ENCODE results near the gene TTLL7. TPM values are rescaled to one million over a fixed set of nuclear protein-coding genes. Genes with fewer than 3 reads are reported as not detected.

Gene TTLL7
- total RNA-seq, 1 experiment from 2014 or later = 2.0 TPM

DNA sequence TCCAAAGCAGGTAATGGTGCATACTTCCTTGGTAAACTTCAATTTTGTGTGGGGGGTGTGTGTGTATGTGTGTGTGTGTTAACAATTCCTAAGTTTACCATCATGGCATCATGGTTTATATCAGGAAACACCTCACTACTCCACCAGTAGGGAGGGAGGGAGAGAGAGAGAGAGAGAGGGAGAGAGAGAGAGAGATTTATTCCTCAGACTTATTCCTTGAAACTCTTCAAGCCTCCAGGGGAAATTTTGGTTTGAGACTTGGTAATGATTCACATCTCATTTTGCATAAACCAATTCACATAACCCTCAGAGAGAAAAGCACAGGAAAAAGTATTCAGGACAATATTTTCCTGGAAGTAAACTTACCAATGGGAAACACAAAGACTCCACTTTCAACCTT, 115.0 kb downstream of the TTLL7 start:
- ChIA-PET CTCF (interaction anchor here (1.1 kb wide), 1 partner anchor 129 kb away, joined by 3 read pairs; no protein-coding TSS in a partner anchor), POLR2A (no interaction called here)
- H3K27me3 Mint-ChIP-seq (ENCODE audit: insufficient read depth, unreplicated experiment) = no peaks in the 10 kb centered on the region
- DNase-seq (ENCODE audit: unreplicated experiment) = no peak
- no peak overlapping the region for H3K27ac Mint-ChIP-seq (ENCODE audit: low read depth, unreplicated experiment)
- intact Hi-C loops (cut with micrococcal nuclease) = no loop called here
- no peak for TF ChIP-seq CTCF (IDR thresholded peaks at IDR 0.05; ENCODE audit: unreplicated experiment)
- H3K4me3 Mint-ChIP-seq (ENCODE audit: unreplicated experiment) = no peak overlapping the region
- no peaks in the 10 kb centered on the region for H3K4me1 Mint-ChIP-seq (ENCODE audit: insufficient read depth, unreplicated experiment)
- H3K9me3 Mint-ChIP-seq (ENCODE audit: unreplicated experiment) = no peaks in the 10 kb centered on the region
- no peaks in the 10 kb centered on the region for H3K36me3 Mint-ChIP-seq (ENCODE audit: insufficient read depth, unreplicated experiment)
- BruUV-seq (replicated peaks) = no TSS peak

DNA sequence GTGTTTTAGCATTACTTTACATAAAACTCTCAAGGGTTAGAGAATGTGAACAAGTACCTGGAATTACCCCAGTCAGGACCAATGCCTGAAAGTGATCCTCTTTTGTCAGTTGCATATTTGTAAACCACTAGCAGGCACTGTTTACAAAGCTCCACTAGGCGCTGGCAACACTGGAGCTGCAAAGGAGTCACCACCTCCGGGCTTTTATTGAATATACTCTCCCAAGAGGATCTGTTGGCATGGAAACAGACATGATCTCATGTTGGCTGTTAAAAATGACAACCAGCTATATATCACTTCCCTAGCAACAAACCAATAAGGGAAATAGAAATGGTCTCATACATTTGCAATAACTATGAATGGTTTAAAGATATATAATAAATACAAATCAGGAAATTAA, 116.0 kb downstream of the TTLL7 start:
- Mint-ChIP-seq H3K9me3 (ENCODE audit: unreplicated experiment) (no peaks in the 10 kb centered on the region), H3K27ac (ENCODE audit: low read depth, unreplicated experiment) (no peak overlapping the region), H3K4me1 (ENCODE audit: insufficient read depth, unreplicated experiment) (no peaks in the 10 kb centered on the region), H3K27me3 (ENCODE audit: insufficient read depth, unreplicated experiment) (no peaks in the 10 kb centered on the region), H3K36me3 (ENCODE audit: insufficient read depth, unreplicated experiment) (no peaks in the 10 kb centered on the region), H3K4me3 (ENCODE audit: unreplicated experiment) (no peak overlapping the region)
- BruUV-seq (replicated peaks) = no TSS peak
- peak; percentile 30 for TF ChIP-seq CTCF (IDR thresholded peaks at IDR 0.05; ENCODE audit: unreplicated experiment)
- ChIA-PET CTCF (interaction anchor here (1.3 kb wide), 1 partner anchor 11 kb away, joined by 4 read pairs; no protein-coding TSS in a partner anchor), POLR2A (interaction anchor here (0.7 kb wide), 1 partner anchor 147 kb away, joined by 3 read pairs; no protein-coding TSS in a partner anchor)
- peak; percentile 47 for DNase-seq (ENCODE audit: unreplicated experiment)
- intact Hi-C loops (cut with micrococcal nuclease) = no loop called here

GRCh38 chr1:83872515-83872914, 126.4 kb downstream of the TTLL7 start:
- TF ChIP-seq CTCF (IDR thresholded peaks at IDR 0.05; ENCODE audit: unreplicated experiment) = no peak
- DNase-seq (ENCODE audit: unreplicated experiment) = no peak
- Mint-ChIP-seq H3K9me3 (ENCODE audit: unreplicated experiment) (no peaks in the 10 kb centered on the region), H3K4me3 (ENCODE audit: unreplicated experiment) (no peak overlapping the region), H3K27ac (ENCODE audit: low read depth, unreplicated experiment) (no peak overlapping the region), H3K27me3 (ENCODE audit: insufficient read depth, unreplicated experiment) (no peaks in the 10 kb centered on the region), H3K36me3 (ENCODE audit: insufficient read depth, unreplicated experiment) (no peaks in the 10 kb centered on the region), H3K4me1 (ENCODE audit: insufficient read depth, unreplicated experiment) (no peaks in the 10 kb centered on the region)
- ChIA-PET CTCF (no interaction called here), POLR2A (no interaction called here)
- BruUV-seq (replicated peaks) = no TSS peak
- intact Hi-C loops (cut with micrococcal nuclease) = no loop called here

GRCh38 chr1:83864991-83865390, 133.9 kb downstream of the TTLL7 start:
- BruUV-seq (replicated peaks) = no TSS peak

More at GRCh38 chr1:83864991-83865390, 133.9 kb downstream of the TTLL7 start:
- peaks cover 5% of the 10 kb centered on the region for H3K4me1 Mint-ChIP-seq (ENCODE audit: insufficient read depth, unreplicated experiment)
- H3K27ac Mint-ChIP-seq (ENCODE audit: low read depth, unreplicated experiment) = no peak overlapping the region
- H3K27me3 Mint-ChIP-seq (ENCODE audit: insufficient read depth, unreplicated experiment) = no peaks in the 10 kb centered on the region
- CTCF ChIA-PET = interaction anchor here (0.6 kb wide), 1 partner anchor 41 kb away, joined by 3 read pairs; no protein-coding TSS in a partner anchor
- DNase-seq (ENCODE audit: unreplicated experiment) = no peak
- POLR2A ChIA-PET = no interaction called here
- no peak for TF ChIP-seq CTCF (IDR thresholded peaks at IDR 0.05; ENCODE audit: unreplicated experiment)
- H3K36me3 Mint-ChIP-seq (ENCODE audit: insufficient read depth, unreplicated experiment) = no peaks in the 10 kb centered on the region
- H3K9me3 Mint-ChIP-seq (ENCODE audit: unreplicated experiment) = no peaks in the 10 kb centered on the region
- intact Hi-C loops (cut with micrococcal nuclease) = no loop called here
- no peak overlapping the region for H3K4me3 Mint-ChIP-seq (ENCODE audit: unreplicated experiment)
